Measurements from ENCODE around the gene PHYKPL. TPM values are rescaled to one million over a fixed set of nuclear protein-coding genes. Genes with fewer than 3 reads are reported as not detected.

Gene PHYKPL
- total and polyA plus RNA-seq, 4 donors: 24.1 to 78.0 (median 51.3) TPM

DNA sequence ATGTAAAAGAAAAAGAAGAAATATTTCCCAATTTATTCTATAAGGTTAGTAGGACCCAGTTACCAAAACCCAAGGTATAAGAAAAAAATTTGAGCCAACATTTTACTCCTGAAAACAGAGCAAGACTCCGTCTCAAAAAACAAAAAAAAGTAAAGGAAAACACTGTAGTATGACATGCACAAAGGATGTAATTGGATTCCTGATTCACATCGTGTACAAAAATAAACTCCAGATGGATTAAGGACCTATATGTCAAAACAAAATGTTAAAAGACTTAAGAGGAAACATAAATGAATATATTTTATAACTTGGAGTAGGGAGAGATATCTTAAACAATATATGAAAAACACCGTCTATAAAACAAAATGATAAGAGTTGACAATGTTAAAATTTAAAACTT lies 13.8 kb downstream of the PHYKPL start:
- DNase-seq (ENCODE audit: low read depth in 4 of 6, low spot score in 6 of 6): no peak
- H3K27ac ChIP-seq (ENCODE audit: low read depth, low read length): no peak overlapping the region
- H3K9me3 ChIP-seq (ENCODE audit: control insufficient read depth, insufficient read depth, low read length): no peaks in the 10 kb centered on the region
- no CpG with 5 or more reads among the region's 3 CpGs for WGBS (ENCODE audit: insufficient coverage)
- H3K4me1 ChIP-seq (ENCODE audit: control insufficient read depth, insufficient read depth, low read length): peaks cover 3% of the 10 kb centered on the region
- no peak overlapping the region for H3K4me3 ChIP-seq (ENCODE audit: low read depth, low read length)
- no peaks in the 10 kb centered on the region for H3K27me3 ChIP-seq (ENCODE audit: control insufficient read depth, insufficient read depth, low read length)
- peaks cover 65% of the 10 kb centered on the region for H3K36me3 ChIP-seq (ENCODE audit: control insufficient read depth, insufficient read depth, low read length)

- H3K27ac ChIP-seq (ENCODE audit: low read depth, low read length): no peak overlapping the region
- H3K9me3 ChIP-seq (ENCODE audit: control insufficient read depth, insufficient read depth, low read length): no peaks in the 10 kb centered on the region
- H3K4me1 ChIP-seq (ENCODE audit: control insufficient read depth, insufficient read depth, low read length): no peaks in the 10 kb centered on the region
- H3K36me3 ChIP-seq (ENCODE audit: control insufficient read depth, insufficient read depth, low read length): peaks cover 65% of the 10 kb centered on the region
- no peak overlapping the region for H3K4me3 ChIP-seq (ENCODE audit: low read depth, low read length)
- H3K27me3 ChIP-seq (ENCODE audit: control insufficient read depth, insufficient read depth, low read length): no peaks in the 10 kb centered on the region
- 100% methylated on average over 2 of the region's 5 CpGs for WGBS (ENCODE audit: insufficient coverage)
- no peak for DNase-seq (ENCODE audit: low read depth in 4 of 6, low spot score in 6 of 6)
Observed at GRCh38 chr5:178218237-178218776, 14.3 kb downstream of the PHYKPL start.

- WGBS (ENCODE audit: insufficient coverage): 100% methylated on average over 1 of the region's 3 CpGs
- DNase-seq (ENCODE audit: low read depth in 4 of 6, low spot score in 6 of 6): no peak
- H3K4me3 ChIP-seq (ENCODE audit: low read depth, low read length): no peak overlapping the region
Observed at GRCh38 chr5:178216779-178217178, 15.8 kb downstream of the PHYKPL start.

GRCh38 chr5:178216088-178216534 lies 16.5 kb downstream of the PHYKPL start:
- Histone ChIP-seq H3K4me1 (ENCODE audit: control insufficient read depth, insufficient read depth, low read length) (no peaks in the 10 kb centered on the region), H3K27ac (ENCODE audit: low read depth, low read length) (no peak overlapping the region), H3K27me3 (ENCODE audit: control insufficient read depth, insufficient read depth, low read length) (no peaks in the 10 kb centered on the region), H3K36me3 (ENCODE audit: control insufficient read depth, insufficient read depth, low read length) (peaks cover 69% of the 10 kb centered on the region), H3K4me3 (ENCODE audit: low read depth, low read length) (no peak overlapping the region), H3K9me3 (ENCODE audit: control insufficient read depth, insufficient read depth, low read length) (no peaks in the 10 kb centered on the region)
- DNase-seq (ENCODE audit: low read depth in 4 of 6, low spot score in 6 of 6): no peak
- WGBS (ENCODE audit: insufficient coverage): 96% methylated on average over 4 of the region's 5 CpGs

More at GRCh38 chr5:178216779-178217178, 15.8 kb downstream of the PHYKPL start:
- Histone ChIP-seq H3K27ac (ENCODE audit: low read depth, low read length) (no peak overlapping the region), H3K4me1 (ENCODE audit: control insufficient read depth, insufficient read depth, low read length) (no peaks in the 10 kb centered on the region), H3K36me3 (ENCODE audit: control insufficient read depth, insufficient read depth, low read length) (peaks cover 67% of the 10 kb centered on the region), H3K27me3 (ENCODE audit: control insufficient read depth, insufficient read depth, low read length) (no peaks in the 10 kb centered on the region), H3K9me3 (ENCODE audit: control insufficient read depth, insufficient read depth, low read length) (no peaks in the 10 kb centered on the region)

GRCh38 chr5:178215280-178216002 lies 17.2 kb downstream of the PHYKPL start:
- H3K9me3 ChIP-seq (ENCODE audit: control insufficient read depth, insufficient read depth, low read length): no peaks in the 10 kb centered on the region
- peaks cover 75% of the 10 kb centered on the region for H3K36me3 ChIP-seq (ENCODE audit: control insufficient read depth, insufficient read depth, low read length)
- H3K27me3 ChIP-seq (ENCODE audit: control insufficient read depth, insufficient read depth, low read length): no peaks in the 10 kb centered on the region
- no peaks in the 10 kb centered on the region for H3K4me1 ChIP-seq (ENCODE audit: control insufficient read depth, insufficient read depth, low read length)
- 82% methylated on average over 10 of the region's 13 CpGs for whole genome bisulfite sequencing (ENCODE audit: insufficient coverage)
- H3K27ac ChIP-seq (ENCODE audit: low read depth, low read length): no peak overlapping the region
- DNase-seq (ENCODE audit: low read depth in 4 of 6, low spot score in 6 of 6): no peak
- no peak overlapping the region for H3K4me3 ChIP-seq (ENCODE audit: low read depth, low read length)

- no peaks in the 10 kb centered on the region for H3K27me3 ChIP-seq (ENCODE audit: control insufficient read depth, insufficient read depth, low read length)
- no peak for DNase-seq (ENCODE audit: low read depth in 4 of 6, low spot score in 6 of 6)
- H3K9me3 ChIP-seq (ENCODE audit: control insufficient read depth, insufficient read depth, low read length): no peaks in the 10 kb centered on the region
- H3K36me3 ChIP-seq (ENCODE audit: control insufficient read depth, insufficient read depth, low read length): peaks cover 82% of the 10 kb centered on the region
- WGBS (ENCODE audit: insufficient coverage): 92% methylated on average over 4 of the region's 6 CpGs
- no peaks in the 10 kb centered on the region for H3K4me1 ChIP-seq (ENCODE audit: control insufficient read depth, insufficient read depth, low read length)
- H3K27ac ChIP-seq (ENCODE audit: low read depth, low read length): no peak overlapping the region
- H3K4me3 ChIP-seq (ENCODE audit: low read depth, low read length): no peak overlapping the region
Observed at GRCh38 chr5:178214160-178214803, 18.3 kb downstream of the PHYKPL start.

DNA sequence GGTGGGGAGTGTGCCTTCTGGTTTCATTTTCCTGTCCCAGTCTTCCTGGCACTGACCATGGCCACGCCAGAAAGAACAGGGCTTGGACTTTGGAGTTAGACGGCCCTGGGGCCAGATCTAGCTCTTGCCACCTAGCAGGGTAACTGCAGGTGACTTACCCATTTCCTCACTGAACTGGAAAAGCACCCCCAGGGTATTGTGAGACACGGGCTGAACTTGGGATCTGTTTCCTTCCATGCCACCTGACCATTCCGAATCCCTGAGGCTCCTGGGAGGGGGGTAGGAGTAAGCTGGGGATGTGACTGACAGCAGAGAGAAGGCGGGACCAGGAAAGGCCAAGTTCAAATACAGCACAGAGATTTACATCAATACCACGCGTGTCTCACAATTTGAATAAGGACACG lies 18.9 kb downstream of the PHYKPL start:
- peaks cover 87% of the 10 kb centered on the region for H3K36me3 ChIP-seq (ENCODE audit: control insufficient read depth, insufficient read depth, low read length)
- H3K4me3 ChIP-seq (ENCODE audit: low read depth, low read length): no peak overlapping the region
- no peak overlapping the region for H3K27ac ChIP-seq (ENCODE audit: low read depth, low read length)
- no peaks in the 10 kb centered on the region for H3K9me3 ChIP-seq (ENCODE audit: control insufficient read depth, insufficient read depth, low read length)
- no peaks in the 10 kb centered on the region for H3K4me1 ChIP-seq (ENCODE audit: control insufficient read depth, insufficient read depth, low read length)
- DNase-seq (ENCODE audit: low read depth in 4 of 6, low spot score in 6 of 6): no peak
- 80% methylated on average over 2 of the region's 8 CpGs for WGBS (ENCODE audit: insufficient coverage)
- no peaks in the 10 kb centered on the region for H3K27me3 ChIP-seq (ENCODE audit: control insufficient read depth, insufficient read depth, low read length)

- Histone ChIP-seq H3K4me3 (ENCODE audit: low read depth, low read length) (no peak overlapping the region), H3K27me3 (ENCODE audit: control insufficient read depth, insufficient read depth, low read length) (no peaks in the 10 kb centered on the region), H3K27ac (ENCODE audit: low read depth, low read length) (no peak overlapping the region), H3K4me1 (ENCODE audit: control insufficient read depth, insufficient read depth, low read length) (no peaks in the 10 kb centered on the region), H3K36me3 (ENCODE audit: control insufficient read depth, insufficient read depth, low read length) (peaks cover 93% of the 10 kb centered on the region), H3K9me3 (ENCODE audit: control insufficient read depth, insufficient read depth, low read length) (no peaks in the 10 kb centered on the region)
- no peak for DNase-seq (ENCODE audit: low read depth in 4 of 6, low spot score in 6 of 6)
- 80% methylated on average over 2 of the region's 4 CpGs for WGBS (ENCODE audit: insufficient coverage)
Observed at GRCh38 chr5:178213003-178213461, 19.6 kb downstream of the PHYKPL start.

- Histone ChIP-seq H3K4me3 (ENCODE audit: low read depth, low read length) (no peak overlapping the region), H3K27ac (ENCODE audit: low read depth, low read length) (no peak overlapping the region), H3K36me3 (ENCODE audit: control insufficient read depth, insufficient read depth, low read length) (peaks cover 94% of the 10 kb centered on the region), H3K9me3 (ENCODE audit: control insufficient read depth, insufficient read depth, low read length) (no peaks in the 10 kb centered on the region), H3K27me3 (ENCODE audit: control insufficient read depth, insufficient read depth, low read length) (no peaks in the 10 kb centered on the region), H3K4me1 (ENCODE audit: control insufficient read depth, insufficient read depth, low read length) (no peaks in the 10 kb centered on the region)
- no peak for DNase-seq (ENCODE audit: low read depth in 4 of 6, low spot score in 6 of 6)
- 100% methylated on average over 1 of the region's 3 CpGs for WGBS (ENCODE audit: insufficient coverage)
Observed at GRCh38 chr5:178212241-178213002, 20.2 kb downstream of the PHYKPL start.

All from spinal cord (tissue), 10 donors.